ENCODE results near the gene LMBR1L.
"Not testable (repeated sequence)": the region's sequence is repeated elsewhere in the genome, so short reads cannot be mapped to it uniquely, and the experiment has no call there.

Gene LMBR1L

GRCh38 chr12:49138999-49139398, 28.4 kb upstream of the LMBR1L start:
- peak overlapping the region; percentile 50 for H3K4me3 ChIP-seq (ENCODE audit: low read length, poor library complexity, severe bottlenecking)
- no peaks in the 10 kb centered on the region for H4K20me1 ChIP-seq (ENCODE audit: insufficient read depth, low read length, poor library complexity, severe bottlenecking)
- no peaks in the 10 kb centered on the region for H3K36me3 ChIP-seq (ENCODE audit: insufficient read depth, low read length)
- H3K9me3 ChIP-seq (ENCODE audit: insufficient read depth, low read depth, low read length) = no peaks in the 10 kb centered on the region
- peaks cover 21% of the 10 kb centered on the region for H3K79me2 ChIP-seq (ENCODE audit: insufficient read depth, low read length)
- peak overlapping the region; percentile 14 for H3K9ac ChIP-seq (ENCODE audit: low read depth, low read length, poor library complexity, severe bottlenecking)
- H3F3A ChIP-seq (ENCODE audit: low read depth) = no peaks in the 10 kb centered on the region
- peaks cover 5% of the 10 kb centered on the region for H3K4me1 ChIP-seq (ENCODE audit: insufficient read depth, low read length, poor library complexity, severe bottlenecking)
- H3K4me2 ChIP-seq (ENCODE audit: low read depth, low read length, poor library complexity, severe bottlenecking) = peak overlapping the region; percentile 66
- no peaks in the 10 kb centered on the region for H3K9me2 ChIP-seq (replicated peaks; ENCODE audit: low read depth, low read length)
- no peak for TF ChIP-seq EZH2phosphoT487 (IDR thresholded peaks at IDR 0.05; ENCODE audit: borderline replicate concordance)
- TF ChIP-seq, protein P1, sequence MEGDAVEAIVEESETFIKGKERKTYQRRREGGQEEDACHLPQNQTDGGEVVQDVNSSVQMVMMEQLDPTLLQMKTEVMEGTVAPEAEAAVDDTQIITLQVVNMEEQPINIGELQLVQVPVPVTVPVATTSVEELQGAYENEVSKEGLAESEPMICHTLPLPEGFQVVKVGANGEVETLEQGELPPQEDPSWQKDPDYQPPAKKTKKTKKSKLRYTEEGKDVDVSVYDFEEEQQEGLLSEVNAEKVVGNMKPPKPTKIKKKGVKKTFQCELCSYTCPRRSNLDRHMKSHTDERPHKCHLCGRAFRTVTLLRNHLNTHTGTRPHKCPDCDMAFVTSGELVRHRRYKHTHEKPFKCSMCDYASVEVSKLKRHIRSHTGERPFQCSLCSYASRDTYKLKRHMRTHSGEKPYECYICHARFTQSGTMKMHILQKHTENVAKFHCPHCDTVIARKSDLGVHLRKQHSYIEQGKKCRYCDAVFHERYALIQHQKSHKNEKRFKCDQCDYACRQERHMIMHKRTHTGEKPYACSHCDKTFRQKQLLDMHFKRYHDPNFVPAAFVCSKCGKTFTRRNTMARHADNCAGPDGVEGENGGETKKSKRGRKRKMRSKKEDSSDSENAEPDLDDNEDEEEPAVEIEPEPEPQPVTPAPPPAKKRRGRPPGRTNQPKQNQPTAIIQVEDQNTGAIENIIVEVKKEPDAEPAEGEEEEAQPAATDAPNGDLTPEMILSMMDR (conservative IDR thresholded peaks at IDR 0.05; ENCODE audit: low read length) = no peak
- H2AFZ ChIP-seq (ENCODE audit: low read length) = no peak overlapping the region
- H3K27me3 ChIP-seq (ENCODE audit: insufficient read depth, low read length, poor library complexity, severe bottlenecking) = no peaks in the 10 kb centered on the region

DNA sequence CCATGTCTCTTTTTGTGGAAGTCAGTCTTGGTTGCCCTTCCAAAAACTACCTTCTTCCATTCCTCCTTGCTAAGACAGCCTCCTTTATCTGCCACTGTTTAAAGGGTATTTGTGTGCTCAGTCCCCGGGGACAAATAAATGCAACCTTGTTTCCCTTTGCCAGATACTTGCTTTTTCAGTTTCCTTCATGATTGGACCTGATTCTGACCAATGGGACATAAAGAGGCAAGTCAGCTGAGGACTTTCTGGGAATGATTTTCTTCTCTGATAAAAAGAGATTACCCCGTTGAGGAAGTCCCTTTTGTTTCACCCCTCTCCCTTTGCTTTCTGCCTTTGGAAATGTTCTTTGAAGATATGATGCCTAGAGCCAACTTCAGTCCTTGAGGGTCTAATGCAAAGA, 27.9 kb upstream of the LMBR1L start:
- Histone ChIP-seq H4K20me1 (ENCODE audit: insufficient read depth, low read length, poor library complexity, severe bottlenecking) (no peaks in the 10 kb centered on the region), H3K9ac (ENCODE audit: low read depth, low read length, poor library complexity, severe bottlenecking) (peak overlapping the region; percentile 14), H3K4me1 (ENCODE audit: insufficient read depth, low read length, poor library complexity, severe bottlenecking) (peaks cover 9% of the 10 kb centered on the region), H2AFZ (ENCODE audit: low read length) (no peak overlapping the region), H3K4me2 (ENCODE audit: low read depth, low read length, poor library complexity, severe bottlenecking) (peak overlapping the region; percentile 66), H3F3A (ENCODE audit: low read depth) (no peaks in the 10 kb centered on the region), H3K4me3 (ENCODE audit: low read length, poor library complexity, severe bottlenecking) (peak overlapping the region; percentile 50), H3K79me2 (ENCODE audit: insufficient read depth, low read length) (peaks cover 25% of the 10 kb centered on the region), H3K36me3 (ENCODE audit: insufficient read depth, low read length) (no peaks in the 10 kb centered on the region), H3K9me2 (replicated peaks; ENCODE audit: low read depth, low read length) (no peaks in the 10 kb centered on the region), H3K27me3 (ENCODE audit: insufficient read depth, low read length, poor library complexity, severe bottlenecking) (no peaks in the 10 kb centered on the region), H3K9me3 (ENCODE audit: insufficient read depth, low read depth, low read length) (no peaks in the 10 kb centered on the region)
- TF ChIP-seq, protein P1 (conservative IDR thresholded peaks at IDR 0.05; ENCODE audit: low read length) = no peak
- no peak for TF ChIP-seq EZH2phosphoT487 (IDR thresholded peaks at IDR 0.05; ENCODE audit: borderline replicate concordance)

DNA sequence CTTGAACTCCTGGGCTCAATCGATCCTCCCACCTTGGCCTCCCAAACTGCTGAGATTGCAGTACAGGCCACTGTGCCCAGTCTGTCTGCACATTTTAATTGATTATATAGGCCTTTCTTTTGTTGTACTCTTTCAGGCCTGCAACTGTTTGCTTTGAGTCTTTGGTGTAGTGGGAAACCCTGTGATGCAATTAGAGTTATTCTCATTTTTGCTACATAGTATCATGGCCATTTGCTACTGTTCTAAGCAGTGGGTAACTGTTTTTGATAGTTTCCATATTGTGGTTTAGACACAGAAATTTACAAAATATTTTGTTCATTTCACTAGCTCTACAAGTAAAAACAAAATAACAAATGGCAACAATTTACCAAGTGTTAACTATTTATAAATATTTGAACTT, 26.8 kb upstream of the LMBR1L start:
- TF ChIP-seq, protein P1 (conservative IDR thresholded peaks at IDR 0.05; ENCODE audit: low read length) = no peak
- TF ChIP-seq EZH2phosphoT487 (IDR thresholded peaks at IDR 0.05; ENCODE audit: borderline replicate concordance) = no peak
- no peak overlapping the region for H3K9ac ChIP-seq (ENCODE audit: low read depth, low read length, poor library complexity, severe bottlenecking)
- no peaks in the 10 kb centered on the region for H3K9me3 ChIP-seq (ENCODE audit: insufficient read depth, low read depth, low read length)
- no peaks in the 10 kb centered on the region for H3F3A ChIP-seq (ENCODE audit: low read depth)
- peaks cover 20% of the 10 kb centered on the region for H3K4me1 ChIP-seq (ENCODE audit: insufficient read depth, low read length, poor library complexity, severe bottlenecking)
- no peaks in the 10 kb centered on the region for H3K9me2 ChIP-seq (replicated peaks; ENCODE audit: low read depth, low read length)
- H3K4me2 ChIP-seq (ENCODE audit: low read depth, low read length, poor library complexity, severe bottlenecking) = peak overlapping the region; percentile 66
- no peak overlapping the region for H2AFZ ChIP-seq (ENCODE audit: low read length)
- H3K4me3 ChIP-seq (ENCODE audit: low read length, poor library complexity, severe bottlenecking) = no peak overlapping the region
- no peaks in the 10 kb centered on the region for H3K36me3 ChIP-seq (ENCODE audit: insufficient read depth, low read length)
- H4K20me1 ChIP-seq (ENCODE audit: insufficient read depth, low read length, poor library complexity, severe bottlenecking) = no peaks in the 10 kb centered on the region
- peaks cover 36% of the 10 kb centered on the region for H3K79me2 ChIP-seq (ENCODE audit: insufficient read depth, low read length)
- no peaks in the 10 kb centered on the region for H3K27me3 ChIP-seq (ENCODE audit: insufficient read depth, low read length, poor library complexity, severe bottlenecking)

DNA sequence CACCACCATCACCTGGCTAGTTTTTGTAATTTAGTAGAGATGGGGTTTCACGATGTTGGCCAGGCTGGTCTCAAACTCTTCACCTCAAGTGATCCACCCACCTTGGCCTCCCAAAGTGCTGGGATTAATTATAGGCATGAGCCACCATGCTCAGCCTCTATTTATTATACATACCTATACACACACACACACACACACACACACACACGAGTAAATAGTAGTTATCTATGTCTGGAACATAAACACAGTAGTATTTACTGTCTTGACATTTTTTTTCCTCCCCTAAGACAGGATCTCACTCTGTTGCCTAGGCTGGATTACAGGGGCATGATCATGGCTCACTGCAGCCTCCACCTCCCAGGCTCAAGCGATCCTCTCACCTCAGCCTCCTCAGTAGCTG, 26.4 kb upstream of the LMBR1L start:
- H3K4me3 ChIP-seq (ENCODE audit: low read length, poor library complexity, severe bottlenecking); H3K36me3 ChIP-seq (ENCODE audit: insufficient read depth, low read length); H3K9me2 ChIP-seq (replicated peaks; ENCODE audit: low read depth, low read length); H3K9ac ChIP-seq (ENCODE audit: low read depth, low read length, poor library complexity, severe bottlenecking); H3K27me3 ChIP-seq (ENCODE audit: insufficient read depth, low read length, poor library complexity, severe bottlenecking); H3K9me3 ChIP-seq (ENCODE audit: insufficient read depth, low read depth, low read length); H4K20me1 ChIP-seq (ENCODE audit: insufficient read depth, low read length, poor library complexity, severe bottlenecking); H3F3A ChIP-seq (ENCODE audit: low read depth); H3K4me2 ChIP-seq (ENCODE audit: low read depth, low read length, poor library complexity, severe bottlenecking); H2AFZ ChIP-seq (ENCODE audit: low read length): not testable (repeated sequence)
- Histone ChIP-seq H3K4me1 (ENCODE audit: insufficient read depth, low read length, poor library complexity, severe bottlenecking) (peaks cover 25% of the 10 kb centered on the region), H3K79me2 (ENCODE audit: insufficient read depth, low read length) (peaks cover 41% of the 10 kb centered on the region)

Data from Loucy (cell line).